ENCODE measurements around the gene SERTAD1.

The SERTAD1 gene

GRCh38 chr19:40433391-40434216, 7.8 kb upstream of the SERTAD1 start:
- TF ChIP-seq TEAD4 (IDR thresholded peaks at IDR 0.05) (peak; percentile 47), FOXM1 (IDR thresholded peaks at IDR 0.05; ENCODE audit: borderline replicate concordance, low read depth) (no peak), TCF12 (IDR thresholded peaks at IDR 0.05; ENCODE audit: low read depth) (peak; percentile 33; the same call in 1 of the 2 replicates), TAF1 (IDR thresholded peaks at IDR 0.05; ENCODE audit: low read depth) (peak; percentile 64), MAX (IDR thresholded peaks at IDR 0.05) (peak; percentile 56)

GRCh38 chr19:40431698-40432097, 5.9 kb upstream of the SERTAD1 start:
- TF ChIP-seq TEAD4 (IDR thresholded peaks at IDR 0.05) (no peak), EP300 (IDR thresholded peaks at IDR 0.05; ENCODE audit: borderline replicate concordance) (no peak), RAD21 (IDR thresholded peaks at IDR 0.05; ENCODE audit: low read depth) (no peak), NFIC (IDR thresholded peaks at IDR 0.05) (no peak), MAX (IDR thresholded peaks at IDR 0.05) (no peak), FOXM1 (IDR thresholded peaks at IDR 0.05; ENCODE audit: borderline replicate concordance, low read depth) (no peak), USF1 (IDR thresholded peaks at IDR 0.05) (no peak), YY1 (IDR thresholded peaks at IDR 0.05; ENCODE audit: low read depth) (no peak), TAF1 (IDR thresholded peaks at IDR 0.05; ENCODE audit: low read depth) (no peak), EGR1 (IDR thresholded peaks at IDR 0.05) (no peak), CREB1 (IDR thresholded peaks at IDR 0.05; ENCODE audit: low read depth) (no peak), CEBPB (IDR thresholded peaks at IDR 0.05) (no peak), ZBTB7A (IDR thresholded peaks at IDR 0.05; ENCODE audit: low read depth) (no peak), REST (IDR thresholded peaks at IDR 0.05; ENCODE audit: low read depth) (no peak), TCF12 (IDR thresholded peaks at IDR 0.05; ENCODE audit: low read depth) (no peak)

GRCh38 chr19:40424637-40425449, 949 bp downstream of the SERTAD1 start:
- TF ChIP-seq TCF12 (IDR thresholded peaks at IDR 0.05; ENCODE audit: low read depth) (no peak), TEAD4 (IDR thresholded peaks at IDR 0.05) (peak; percentile 29; the same call in 1 of the 2 replicates)

- TF ChIP-seq MAX (IDR thresholded peaks at IDR 0.05) (no peak), EGR1 (IDR thresholded peaks at IDR 0.05) (no peak), EP300 (IDR thresholded peaks at IDR 0.05; ENCODE audit: borderline replicate concordance) (no peak), YY1 (IDR thresholded peaks at IDR 0.05; ENCODE audit: low read depth) (no peak), TCF12 (IDR thresholded peaks at IDR 0.05; ENCODE audit: low read depth) (no peak), RAD21 (IDR thresholded peaks at IDR 0.05; ENCODE audit: low read depth) (no peak), CREB1 (IDR thresholded peaks at IDR 0.05; ENCODE audit: low read depth) (no peak), USF1 (IDR thresholded peaks at IDR 0.05) (no peak), REST (IDR thresholded peaks at IDR 0.05; ENCODE audit: low read depth) (no peak), TEAD4 (IDR thresholded peaks at IDR 0.05) (no peak), CEBPB (IDR thresholded peaks at IDR 0.05) (no peak), NFIC (IDR thresholded peaks at IDR 0.05) (no peak)
Measured at GRCh38 chr19:40423938-40424337, 1.9 kb downstream of the SERTAD1 start.

GRCh38 chr19:40422748-40423566, 2.8 kb downstream of the SERTAD1 start:
- no peak for TF ChIP-seq CEBPB (IDR thresholded peaks at IDR 0.05)
- TF ChIP-seq USF1 (IDR thresholded peaks at IDR 0.05) = no peak
- TF ChIP-seq FOXM1 (IDR thresholded peaks at IDR 0.05; ENCODE audit: borderline replicate concordance, low read depth) = no peak
- no peak for TF ChIP-seq CREB1 (IDR thresholded peaks at IDR 0.05; ENCODE audit: low read depth)
- no peak for TF ChIP-seq RAD21 (IDR thresholded peaks at IDR 0.05; ENCODE audit: low read depth)
- TF ChIP-seq ZBTB7A (IDR thresholded peaks at IDR 0.05; ENCODE audit: low read depth) = no peak
- no peak for TF ChIP-seq MAX (IDR thresholded peaks at IDR 0.05)
- no peak for TF ChIP-seq TEAD4 (IDR thresholded peaks at IDR 0.05)
- no peak for TF ChIP-seq NFIC (IDR thresholded peaks at IDR 0.05)
- TF ChIP-seq REST (IDR thresholded peaks at IDR 0.05; ENCODE audit: low read depth) = no peak
- no peak for TF ChIP-seq EP300 (IDR thresholded peaks at IDR 0.05; ENCODE audit: borderline replicate concordance)
- TF ChIP-seq EGR1 (IDR thresholded peaks at IDR 0.05) = no peak
- TF ChIP-seq TCF12 (IDR thresholded peaks at IDR 0.05; ENCODE audit: low read depth) = no peak
- TF ChIP-seq YY1 (IDR thresholded peaks at IDR 0.05; ENCODE audit: low read depth) = no peak
- TF ChIP-seq TAF1 (IDR thresholded peaks at IDR 0.05; ENCODE audit: low read depth) = no peak

Data from Ishikawa (cell line).